HL-60 (cell line): ENCODE measurements around the gene LAMP5.

Experiments used
- DNase-seq, 2 experiments: peaks; one replicate each; pipeline ENCODE4 v3.0.0-alpha.2; 2010 to 2020; ENCODE audit warnings: low read depth in 1 of 2, low spot score in 1 of 2
- H3K27ac ChIP-seq: fragments of 250-450 bp; sonication (Bioruptor Pico); replicated peaks from 2 replicates; pipeline ENCODE4 v1.5.1; 2020; ENCODE audit warnings: mild to moderate bottlenecking, moderate library complexity
- H3K27me3 ChIP-seq: fragments of 250-450 bp; sonication (Bioruptor Pico); 2 replicates; pipeline ENCODE4 v1.5.1; 2021; ENCODE audit warnings: mild to moderate bottlenecking, moderate library complexity; ENCODE audit not compliant: insufficient read depth, poor library complexity, severe bottlenecking
- H3K4me3 ChIP-seq: replicated peaks from 2 replicates; pipeline ENCODE4 v1.5.1; 2011; ENCODE audit warnings: mild to moderate bottlenecking, control low read depth, low read length; ENCODE audit not compliant: insufficient read depth
- CTCF ChIP-seq: IDR thresholded peaks from one replicate; pipeline ENCODE4 v1.5.1; 2011; ENCODE audit warnings: low read length, control low read depth, inconsistent platforms; ENCODE audit not compliant: insufficient read depth
- GABPA ChIP-seq: IDR thresholded peaks from 2 replicates; pipeline ENCODE4 v1.6.1; 2012; ENCODE audit warnings: low read depth
- POLR2AphosphoS5 ChIP-seq: IDR thresholded peaks from 2 replicates; pipeline ENCODE4 v1.6.1; 2012; ENCODE audit warnings: low read depth
- SPI1 ChIP-seq: IDR thresholded peaks from 2 replicates; pipeline ENCODE4 v1.6.1; 2012; ENCODE audit warnings: low read depth, mild to moderate bottlenecking, borderline replicate concordance
- TF ChIP-seq, protein P1 (sequence below): IDR thresholded peaks from 2 replicates; pipeline ENCODE4 v1.6.1; 2012; ENCODE audit warnings: low read depth; ENCODE audit not compliant: insufficient replicate concordance

LAMP5 gene

GRCh38 chr20:9534025-9534424 is 19.6 kb downstream of the LAMP5 start:
- Histone ChIP-seq H3K27ac (no peak overlapping the region), H3K27me3 (no peaks in the 10 kb centered on the region), H3K4me3 (no peak overlapping the region)
- TF ChIP-seq POLR2AphosphoS5 (no peak), CTCF (no peak), GABPA (no peak), SPI1 (no peak)
- TF ChIP-seq, protein P1, sequence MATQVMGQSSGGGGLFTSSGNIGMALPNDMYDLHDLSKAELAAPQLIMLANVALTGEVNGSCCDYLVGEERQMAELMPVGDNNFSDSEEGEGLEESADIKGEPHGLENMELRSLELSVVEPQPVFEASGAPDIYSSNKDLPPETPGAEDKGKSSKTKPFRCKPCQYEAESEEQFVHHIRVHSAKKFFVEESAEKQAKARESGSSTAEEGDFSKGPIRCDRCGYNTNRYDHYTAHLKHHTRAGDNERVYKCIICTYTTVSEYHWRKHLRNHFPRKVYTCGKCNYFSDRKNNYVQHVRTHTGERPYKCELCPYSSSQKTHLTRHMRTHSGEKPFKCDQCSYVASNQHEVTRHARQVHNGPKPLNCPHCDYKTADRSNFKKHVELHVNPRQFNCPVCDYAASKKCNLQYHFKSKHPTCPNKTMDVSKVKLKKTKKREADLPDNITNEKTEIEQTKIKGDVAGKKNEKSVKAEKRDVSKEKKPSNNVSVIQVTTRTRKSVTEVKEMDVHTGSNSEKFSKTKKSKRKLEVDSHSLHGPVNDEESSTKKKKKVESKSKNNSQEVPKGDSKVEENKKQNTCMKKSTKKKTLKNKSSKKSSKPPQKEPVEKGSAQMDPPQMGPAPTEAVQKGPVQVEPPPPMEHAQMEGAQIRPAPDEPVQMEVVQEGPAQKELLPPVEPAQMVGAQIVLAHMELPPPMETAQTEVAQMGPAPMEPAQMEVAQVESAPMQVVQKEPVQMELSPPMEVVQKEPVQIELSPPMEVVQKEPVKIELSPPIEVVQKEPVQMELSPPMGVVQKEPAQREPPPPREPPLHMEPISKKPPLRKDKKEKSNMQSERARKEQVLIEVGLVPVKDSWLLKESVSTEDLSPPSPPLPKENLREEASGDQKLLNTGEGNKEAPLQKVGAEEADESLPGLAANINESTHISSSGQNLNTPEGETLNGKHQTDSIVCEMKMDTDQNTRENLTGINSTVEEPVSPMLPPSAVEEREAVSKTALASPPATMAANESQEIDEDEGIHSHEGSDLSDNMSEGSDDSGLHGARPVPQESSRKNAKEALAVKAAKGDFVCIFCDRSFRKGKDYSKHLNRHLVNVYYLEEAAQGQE = no peak
- no peak for DNase-seq

DNA sequence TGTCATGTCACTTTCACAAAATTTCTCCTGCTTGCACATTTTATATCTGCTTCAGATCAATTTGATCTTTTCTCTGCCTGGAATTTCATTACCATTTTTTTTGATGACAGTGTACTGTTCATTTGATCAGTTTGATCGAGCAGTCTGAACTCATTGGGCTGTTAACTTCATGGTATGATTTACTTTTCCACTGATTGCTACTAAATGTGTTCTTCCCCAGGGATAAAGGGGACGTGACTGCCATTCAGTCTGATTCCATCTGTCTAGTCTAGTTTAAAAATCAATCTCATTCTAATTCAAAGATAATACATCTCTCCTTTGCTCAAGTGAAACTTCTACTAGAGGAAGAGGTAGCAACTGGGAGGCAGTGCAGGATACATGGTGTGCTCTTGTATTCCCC is 21.1 kb downstream of the LAMP5 start:
- DNase-seq = no peak
- H3K27ac ChIP-seq = no peak overlapping the region
- no peaks in the 10 kb centered on the region for H3K27me3 ChIP-seq
- no peak overlapping the region for H3K4me3 ChIP-seq
- TF ChIP-seq SPI1 (no peak), GABPA (no peak), POLR2AphosphoS5 (no peak), CTCF (no peak)
- TF ChIP-seq, protein P1 = no peak

- Histone ChIP-seq H3K27ac (no peak overlapping the region), H3K27me3 (no peaks in the 10 kb centered on the region), H3K4me3 (no peak overlapping the region)
- TF ChIP-seq CTCF (no peak), POLR2AphosphoS5 (no peak), SPI1 (no peak), GABPA (no peak)
- TF ChIP-seq, protein P1 = no peak
- DNase-seq = no peak
Observed at GRCh38 chr20:9543214-9543613, 28.8 kb downstream of the LAMP5 start.
